GM19455 (cell line): ENCODE data around the gene SUGCT.

Experiments used
- ATAC-seq: cut with Tn5 transposase; IDR thresholded peaks from one replicate; pipeline ENCODE4 v1.9.1; 2021; ENCODE audit not compliant: unreplicated experiment

Gene SUGCT

DNA sequence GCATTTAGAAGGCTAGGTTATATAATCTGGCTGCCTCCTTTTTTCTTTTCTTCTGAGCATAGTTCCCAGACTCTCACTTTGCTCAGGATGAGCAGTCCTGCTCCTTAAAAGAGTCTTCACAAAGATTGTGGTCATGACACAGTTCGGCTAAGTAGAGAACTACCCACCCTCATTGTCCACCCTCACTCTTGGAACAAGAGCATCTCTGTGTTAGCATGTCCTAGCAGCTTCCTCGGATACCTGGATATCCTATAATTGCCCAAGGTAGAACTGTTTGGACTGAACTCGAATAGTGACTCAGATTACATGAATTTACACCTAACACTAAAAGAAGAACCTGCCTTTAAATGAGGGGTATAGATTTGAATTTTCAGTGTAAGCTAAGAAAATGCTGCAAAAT, 572.0 kb downstream of the SUGCT start:
- ATAC-seq = no peak

GRCh38 chr7:40709062-40709964, 574.5 kb downstream of the SUGCT start:
- ATAC-seq = peak; percentile 78

DNA sequence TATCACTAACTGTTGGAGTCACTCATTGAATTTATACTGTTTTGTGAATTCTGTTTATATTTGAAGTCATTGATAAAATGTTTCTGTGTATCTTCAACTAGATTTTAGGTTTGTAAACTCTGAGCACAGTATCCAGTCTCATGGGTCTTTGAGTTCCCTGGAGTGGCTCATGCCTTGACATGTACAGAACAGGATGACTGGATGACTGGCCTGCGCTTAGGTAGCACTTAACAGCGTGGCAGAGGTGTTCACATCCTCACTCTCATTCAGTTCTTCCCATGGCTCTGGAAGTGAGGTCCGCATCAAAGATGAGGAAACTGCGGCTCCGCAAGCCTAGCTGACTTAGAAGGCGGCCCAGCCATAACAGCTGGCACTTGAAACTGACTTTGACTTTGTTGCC, 576.9 kb downstream of the SUGCT start:
- ATAC-seq = no peak

DNA sequence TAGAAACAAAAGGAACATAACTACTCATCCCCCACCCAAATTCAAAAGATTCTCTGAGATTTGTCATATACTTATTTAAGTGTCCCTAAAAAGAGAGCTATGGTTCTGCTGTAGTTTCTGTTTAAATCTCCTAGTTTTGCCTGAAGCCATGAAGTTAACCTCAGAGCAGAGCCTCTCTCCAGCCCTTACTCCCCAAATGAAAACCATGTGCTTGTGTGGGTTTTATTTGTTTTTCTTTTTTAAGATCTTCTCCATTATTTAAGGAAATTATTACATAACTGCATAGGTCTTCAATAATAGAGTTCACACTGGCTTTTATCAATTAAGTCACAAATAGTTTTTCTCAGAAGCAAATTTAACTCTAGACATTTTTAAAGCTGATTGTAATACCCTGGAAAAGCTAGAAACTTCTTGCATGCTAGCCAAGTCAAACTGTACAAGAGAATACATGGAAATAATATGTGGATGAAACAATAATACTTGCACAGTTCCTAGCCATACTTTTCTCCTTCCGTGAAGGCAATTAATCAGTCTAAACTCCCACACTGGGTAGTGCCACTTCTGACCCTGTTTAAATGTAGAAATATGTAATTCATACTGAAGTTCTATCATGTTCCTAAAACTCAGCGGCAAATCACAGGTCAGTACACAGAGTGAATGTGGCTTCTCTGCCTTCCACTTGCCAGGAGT, 579.7 kb downstream of the SUGCT start:
- ATAC-seq = no peak

GRCh38 chr7:40715053-40715430, 580.2 kb downstream of the SUGCT start:
- no peak for ATAC-seq

- no peak for ATAC-seq
Measured at GRCh38 chr7:40716052-40716451, 581.2 kb downstream of the SUGCT start.

DNA sequence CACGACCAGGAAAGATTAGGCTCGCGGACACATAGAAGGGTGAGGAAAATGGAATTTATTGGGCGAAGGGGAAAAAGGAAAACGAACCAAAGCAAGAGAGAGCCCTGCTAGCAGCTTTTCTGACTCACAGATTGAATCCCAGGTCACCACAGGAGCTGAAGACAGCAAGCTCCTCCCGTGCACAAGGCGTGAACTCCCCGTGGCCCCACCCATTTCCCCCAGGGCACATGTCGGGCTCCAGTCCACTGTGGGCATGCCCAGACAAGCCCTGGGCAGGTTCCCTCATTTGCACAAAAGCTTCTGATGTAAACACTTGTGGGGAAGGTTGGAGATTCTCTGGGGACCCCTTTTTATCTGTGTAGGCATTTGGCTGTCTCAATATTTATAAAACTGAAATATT, 582.4 kb downstream of the SUGCT start:
- no peak for ATAC-seq

- no peak for ATAC-seq
Measured at GRCh38 chr7:40720416-40720815, 585.6 kb downstream of the SUGCT start.

DNA sequence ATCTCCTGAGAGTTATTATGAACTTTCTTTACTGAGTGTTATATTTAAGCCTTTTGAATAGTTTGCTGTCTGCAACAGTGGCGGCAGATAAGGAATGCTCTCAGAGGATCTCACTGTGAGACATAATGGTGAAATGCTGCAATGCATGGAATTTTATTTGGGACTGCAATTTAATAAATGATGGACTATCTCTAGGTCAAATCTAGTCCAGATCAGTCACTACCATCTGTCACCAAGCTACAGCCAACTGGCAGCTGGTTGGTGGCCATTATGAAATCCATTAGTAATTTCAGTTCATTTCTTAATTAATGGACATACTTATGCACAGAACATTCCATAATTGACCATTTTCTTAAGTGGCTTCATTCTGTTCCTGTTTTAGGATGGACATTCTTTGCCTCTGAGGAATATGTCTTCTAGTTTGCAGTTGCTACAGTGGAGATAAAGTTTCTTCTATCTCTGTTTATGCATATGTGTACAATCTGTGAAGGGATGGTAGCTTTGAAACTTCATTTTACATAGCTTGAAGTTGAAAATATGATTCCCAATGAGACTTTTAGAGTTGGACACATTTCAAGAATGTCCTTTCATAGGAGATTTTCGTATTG, 586.6 kb downstream of the SUGCT start:
- no peak for ATAC-seq

DNA sequence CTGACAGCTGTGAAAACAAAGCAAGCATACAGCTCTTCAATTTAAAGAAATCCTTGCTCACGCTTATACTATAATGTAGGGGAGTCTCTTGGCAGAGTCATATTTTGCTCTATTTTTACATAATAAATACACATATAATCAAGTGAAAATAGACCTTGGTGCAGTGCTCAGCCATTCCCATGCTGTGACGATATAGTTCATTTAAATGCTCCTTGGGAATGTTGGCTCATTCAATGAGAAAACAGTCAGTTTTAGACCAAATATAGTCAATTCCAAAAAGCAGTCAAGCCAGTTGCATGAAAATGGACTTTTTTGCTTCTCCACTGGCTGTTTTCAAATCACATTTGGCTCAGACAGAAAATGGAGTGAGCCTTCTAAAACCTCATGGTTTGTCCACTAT, 587.4 kb downstream of the SUGCT start:
- no peak for ATAC-seq

- ATAC-seq = no peak
Measured at GRCh38 chr7:40723829-40724228, 589.0 kb downstream of the SUGCT start.

DNA sequence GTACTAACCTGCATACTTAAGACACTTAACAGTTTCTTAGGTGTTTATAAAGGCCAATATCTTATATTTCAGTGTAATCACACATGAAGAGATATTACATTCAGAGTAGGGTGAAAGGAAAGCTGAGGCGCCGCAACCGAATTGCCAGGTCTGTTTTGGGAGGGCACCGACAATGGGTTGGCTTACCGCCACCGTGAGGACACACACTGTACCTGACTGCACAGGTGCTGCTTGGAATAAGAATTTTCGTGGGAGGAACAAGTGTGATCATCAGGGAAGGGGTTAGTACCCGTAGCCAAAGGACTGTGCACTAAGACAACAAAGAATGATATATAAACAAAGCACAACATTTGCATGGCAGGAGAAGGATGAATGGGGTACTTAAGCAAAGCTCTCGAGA, 591.8 kb downstream of the SUGCT start:
- ATAC-seq = no peak

DNA sequence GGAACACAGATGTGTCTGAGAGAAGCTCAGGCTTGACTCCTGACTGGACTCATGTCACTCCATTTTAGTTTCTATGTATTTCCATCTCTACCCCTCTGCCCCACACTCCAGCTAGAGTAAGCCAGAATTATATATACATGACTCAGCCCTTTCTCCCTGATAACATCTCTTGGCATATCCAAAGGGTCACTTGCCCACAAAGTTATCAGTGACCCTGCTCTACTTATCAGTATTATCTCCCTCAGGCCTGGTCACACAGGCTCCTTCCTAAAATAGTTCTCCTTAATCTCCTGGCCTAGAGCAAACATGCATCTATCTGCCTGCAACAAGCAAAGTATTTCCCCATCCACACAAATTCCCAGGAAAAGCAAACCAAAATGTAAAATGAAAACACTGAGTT, 598.3 kb downstream of the SUGCT start:
- no peak for ATAC-seq

- ATAC-seq = no peak
Measured at GRCh38 chr7:40733578-40733977, 598.8 kb downstream of the SUGCT start.

GRCh38 chr7:40739257-40739656, 604.5 kb downstream of the SUGCT start:
- ATAC-seq = no peak

DNA sequence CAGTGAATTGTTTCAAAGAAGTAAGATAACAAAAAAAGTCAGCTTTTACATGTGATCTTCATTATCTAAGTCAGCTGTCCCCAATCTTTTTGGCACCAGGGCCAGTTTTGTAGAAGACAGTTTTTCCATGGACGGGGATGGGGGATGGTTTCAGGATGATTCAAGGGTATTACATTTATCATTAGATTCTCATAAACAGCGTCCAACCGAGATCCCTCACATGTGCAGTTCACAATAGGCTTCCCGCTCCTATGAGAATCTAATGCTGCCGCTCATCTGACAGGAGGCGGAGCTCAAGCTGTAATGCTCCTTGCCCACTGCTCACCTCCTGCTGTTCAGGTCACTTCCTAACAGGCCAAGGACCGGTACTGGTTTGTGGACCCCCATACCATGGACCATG, 607.5 kb downstream of the SUGCT start:
- no peak for ATAC-seq

- no peak for ATAC-seq
Measured at GRCh38 chr7:40746841-40747556, 612.2 kb downstream of the SUGCT start.

- no peak for ATAC-seq
Measured at GRCh38 chr7:40747856-40748255, 613.1 kb downstream of the SUGCT start.

GRCh38 chr7:40749877-40750276, 615.1 kb downstream of the SUGCT start:
- no peak for ATAC-seq

DNA sequence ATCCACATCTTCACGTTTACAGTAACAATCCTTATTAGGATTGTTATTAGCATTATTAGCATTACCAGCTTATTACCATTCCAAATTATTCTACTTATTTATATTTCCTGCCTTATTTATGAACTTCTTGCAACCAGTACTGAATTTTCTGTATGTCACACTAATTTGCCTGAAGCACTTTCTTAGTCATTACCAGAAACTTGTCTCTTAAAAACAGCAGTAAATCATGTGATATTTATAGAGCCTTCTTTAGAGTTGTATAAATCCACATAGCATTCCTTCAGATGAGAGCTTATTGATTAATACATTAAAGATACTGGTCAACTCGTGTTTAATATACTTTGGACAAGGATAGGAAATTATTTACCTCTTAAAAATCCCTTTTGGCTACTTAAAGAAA, 618.6 kb downstream of the SUGCT start:
- ATAC-seq = no peak

- ATAC-seq = no peak
Measured at GRCh38 chr7:40755438-40755837, 620.6 kb downstream of the SUGCT start.
